ENCODE results near the gene PRKCZ.

PRKCZ gene

DNA sequence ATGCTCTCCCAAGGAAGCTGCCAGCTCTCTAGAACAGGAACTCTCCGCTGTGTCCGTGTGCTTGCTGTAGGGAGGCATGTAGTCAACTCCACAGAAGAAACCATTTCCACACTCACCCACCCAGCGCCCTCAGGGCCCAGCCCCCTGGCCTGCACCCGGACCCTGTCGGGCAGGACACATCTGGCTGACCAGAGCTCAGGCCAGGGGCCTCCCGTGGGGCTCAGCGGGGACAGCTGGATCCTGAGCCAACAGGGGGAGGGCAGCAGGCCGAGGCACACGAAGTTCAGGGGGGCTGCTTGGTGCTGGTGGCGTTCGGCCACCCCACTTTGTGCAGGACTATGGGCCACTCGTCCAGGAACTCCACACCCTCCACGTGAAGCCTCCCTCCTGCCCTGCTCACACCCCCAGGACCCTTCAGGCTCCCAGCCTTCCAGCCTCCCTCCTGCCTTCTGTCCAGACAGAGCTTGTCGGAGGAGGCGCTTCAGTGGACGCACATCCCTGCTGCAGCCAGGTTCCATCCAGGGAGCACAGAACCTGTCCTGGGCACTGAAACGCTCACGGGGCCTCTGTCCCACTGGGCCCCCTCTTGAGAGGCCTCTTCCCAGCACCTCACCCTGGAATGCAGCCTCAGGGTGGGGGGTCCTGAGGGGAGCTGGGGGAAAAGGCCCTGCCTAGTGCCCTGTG lies 159.3 kb downstream of the PRKCZ start:
- no peak for DNase-seq (ENCODE audit: low spot score)

DNA sequence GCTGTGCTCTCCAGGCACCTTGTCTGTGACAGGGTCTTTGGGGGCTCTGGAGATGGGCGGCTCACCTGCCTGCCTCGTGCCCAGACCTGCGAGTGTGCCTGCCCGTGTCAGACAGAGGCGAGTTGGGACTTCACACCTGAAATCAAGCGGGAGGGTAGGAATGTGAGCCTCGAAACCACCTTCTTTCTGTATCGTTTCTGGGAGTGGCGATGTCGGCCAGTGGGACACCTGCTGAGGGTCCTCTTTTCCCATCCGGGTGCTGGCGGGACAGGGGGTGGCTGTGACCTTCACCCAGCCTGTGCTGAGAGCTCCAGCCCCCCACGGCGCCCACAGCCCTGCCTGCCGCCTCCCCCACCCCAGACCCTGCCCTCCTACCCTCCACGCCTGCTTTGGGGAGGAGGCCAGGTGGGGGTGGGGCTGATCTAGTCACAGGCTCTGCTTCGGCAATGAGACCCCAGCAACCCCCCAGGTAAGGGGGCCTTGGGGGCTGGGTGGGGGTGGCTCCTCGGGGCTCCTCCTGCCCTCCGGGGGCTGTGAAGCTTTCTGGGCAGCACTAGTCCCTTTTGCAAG lies 160.0 kb downstream of the PRKCZ start:
- no peak for DNase-seq (ENCODE audit: low spot score)

DNA sequence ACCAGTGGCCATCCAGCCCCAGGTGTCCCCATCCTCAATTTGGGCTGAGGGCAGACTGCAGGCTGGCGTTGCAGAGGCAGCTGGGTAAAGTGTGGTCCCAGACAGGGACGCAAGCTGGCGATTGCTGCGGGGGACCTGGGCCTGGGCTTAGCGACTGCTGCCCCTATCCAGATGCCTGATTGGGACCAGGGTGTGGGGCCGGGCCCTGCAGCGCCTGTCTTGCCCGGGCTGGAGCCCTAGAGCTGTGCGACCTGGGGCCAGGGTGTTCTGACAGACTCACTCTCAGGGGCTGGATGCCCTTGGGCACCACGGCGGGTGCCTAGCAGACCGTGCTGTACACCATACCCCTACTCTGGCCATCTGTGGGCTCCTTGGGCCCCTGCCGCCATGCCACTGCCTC lies 160.6 kb downstream of the PRKCZ start:
- no peak for DNase-seq (ENCODE audit: low spot score)

DNA sequence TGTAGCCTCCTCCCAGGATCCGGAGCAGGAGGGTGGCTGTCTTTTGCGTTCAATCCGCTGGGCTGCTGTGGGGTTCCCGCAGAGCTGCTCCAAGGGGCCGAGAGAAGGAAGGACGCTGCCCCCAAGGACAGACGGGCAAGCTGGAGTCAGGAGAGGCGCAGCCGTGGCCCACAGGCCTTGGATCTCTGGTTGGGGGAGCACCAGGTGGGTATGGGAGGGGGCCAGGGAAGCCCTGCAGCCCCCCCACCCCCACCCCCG lies 162.0 kb downstream of the PRKCZ start:
- no peak for DNase-seq (ENCODE audit: low spot score)

DNA sequence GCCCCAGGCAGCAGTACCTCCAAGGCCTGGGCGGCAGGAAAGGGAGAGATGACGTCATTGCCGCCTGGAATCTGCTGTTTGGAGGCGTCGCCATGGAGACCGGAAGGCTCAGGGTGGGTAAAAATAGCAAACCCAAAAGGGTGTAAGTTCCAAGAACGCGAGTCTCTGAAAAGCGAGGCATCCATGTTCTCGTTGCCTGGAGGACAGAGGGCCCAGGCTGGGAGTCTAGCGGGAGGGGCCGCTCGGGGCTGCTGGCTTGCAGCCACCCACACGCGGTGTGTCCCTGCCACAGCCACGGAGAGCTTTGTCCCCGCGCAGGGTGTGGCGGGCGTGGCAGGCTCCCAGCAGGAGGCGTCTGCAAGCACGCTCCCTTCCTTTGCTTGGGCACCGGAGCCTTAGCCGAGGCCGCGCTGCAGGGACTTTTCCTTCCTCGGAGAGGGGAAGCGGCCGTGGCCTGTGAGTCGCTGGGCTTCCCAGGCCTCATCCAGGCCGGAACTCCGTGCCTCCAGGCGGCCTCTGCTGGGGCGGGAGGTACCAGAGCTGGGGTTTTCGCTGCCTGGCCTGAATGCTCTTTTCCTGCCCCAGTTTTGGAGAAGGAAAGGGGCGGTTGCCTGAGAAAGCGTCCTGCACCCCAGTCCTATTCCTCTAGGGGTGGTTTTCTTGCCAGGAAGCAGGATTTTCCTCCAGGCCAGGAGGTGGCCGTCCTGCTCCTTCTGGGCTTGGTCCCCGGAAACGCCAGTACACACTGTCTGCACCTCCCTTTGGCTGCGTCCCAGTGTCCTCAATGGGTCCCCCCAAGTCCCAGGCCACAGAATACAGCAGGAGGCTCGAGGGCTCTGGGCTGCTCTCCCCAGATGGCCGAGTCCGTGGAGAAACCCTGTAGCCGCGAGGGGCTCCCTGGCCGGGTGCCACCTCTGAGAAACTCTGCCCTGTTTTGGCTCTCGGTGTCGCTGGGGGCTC lies 162.6 kb downstream of the PRKCZ start:
- DNase-seq (ENCODE audit: low spot score): no peak

DNA sequence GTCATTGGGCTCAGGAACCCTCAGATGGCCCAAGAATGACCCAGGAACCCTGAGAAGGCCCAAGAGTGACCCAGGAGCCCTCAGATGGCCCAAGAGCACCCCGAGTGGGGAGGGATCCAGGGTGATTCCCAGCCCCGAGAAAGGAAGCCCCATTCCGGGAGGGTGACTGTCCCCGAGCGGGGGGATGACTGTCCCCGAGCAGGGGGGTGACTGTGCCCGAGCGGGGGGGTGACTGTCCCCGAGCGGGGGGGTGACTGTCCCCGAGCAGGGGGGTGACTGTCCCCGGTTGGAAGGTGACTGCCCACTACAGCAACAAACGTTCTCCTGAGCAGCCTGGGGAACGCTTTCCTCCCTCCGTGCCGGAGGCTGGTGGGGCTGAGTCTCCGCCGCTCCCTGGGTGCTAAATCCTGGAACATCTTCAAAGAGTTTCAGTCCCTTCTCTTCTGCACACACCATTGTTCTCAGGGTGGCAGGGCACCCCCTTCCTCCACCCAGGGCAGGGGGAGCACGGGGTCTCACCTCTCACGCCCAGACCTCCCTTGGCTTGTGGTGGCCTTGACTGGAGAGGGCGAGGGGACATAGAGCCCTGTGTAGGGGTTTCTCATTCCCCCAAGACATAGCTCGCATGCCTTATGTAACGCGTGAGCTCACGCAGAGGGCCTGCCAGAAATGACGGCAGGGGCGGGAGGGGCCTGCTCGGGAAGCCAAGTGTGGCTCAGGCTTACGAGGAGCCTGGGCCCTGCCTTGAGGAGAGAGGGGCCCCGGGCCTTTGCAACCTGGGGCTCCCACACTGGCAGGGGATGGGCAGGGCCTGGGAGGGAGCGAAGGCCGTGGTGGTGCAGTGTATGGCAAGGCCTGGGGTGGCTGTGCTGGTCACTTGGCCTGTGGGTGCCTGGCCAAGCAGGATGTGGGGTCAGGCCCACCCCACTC lies 163.6 kb downstream of the PRKCZ start:
- DNase-seq (ENCODE audit: low spot score): no peak

DNA sequence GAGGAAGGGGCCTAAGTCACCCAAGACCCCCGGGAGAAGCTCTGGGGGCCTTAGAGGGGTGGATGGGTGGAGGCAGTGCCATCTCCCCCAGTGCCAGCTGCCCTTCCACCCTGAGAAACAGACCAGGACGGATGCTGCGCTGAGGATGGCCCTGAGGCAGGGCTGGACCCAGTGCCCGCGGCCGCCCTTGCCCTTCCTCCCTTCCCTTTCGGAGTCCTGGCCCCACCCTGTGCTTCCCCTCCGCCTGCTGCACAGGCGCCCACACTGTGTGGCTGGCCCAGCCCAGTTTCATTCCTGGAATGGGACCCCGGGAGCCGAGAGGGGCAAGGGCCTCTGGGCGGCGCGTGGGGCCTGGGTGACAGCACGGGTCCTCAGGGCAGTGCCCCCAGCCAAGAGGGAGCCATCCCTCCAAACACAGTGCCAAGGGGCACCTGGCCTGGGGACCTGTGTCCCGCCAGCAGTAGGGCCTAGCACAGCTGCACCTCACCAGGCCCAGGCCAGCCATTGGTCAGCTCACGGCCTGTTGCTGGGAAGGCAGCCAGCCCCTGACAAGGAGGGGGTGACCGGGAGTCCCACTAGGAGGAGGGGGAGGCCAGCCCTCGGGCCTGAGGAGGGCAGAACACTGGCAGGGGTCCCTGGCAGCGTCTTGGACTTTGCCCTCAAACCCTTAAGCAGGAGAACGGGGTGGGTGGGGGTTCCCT lies 164.5 kb downstream of the PRKCZ start:
- no peak for DNase-seq (ENCODE audit: low spot score)

DNA sequence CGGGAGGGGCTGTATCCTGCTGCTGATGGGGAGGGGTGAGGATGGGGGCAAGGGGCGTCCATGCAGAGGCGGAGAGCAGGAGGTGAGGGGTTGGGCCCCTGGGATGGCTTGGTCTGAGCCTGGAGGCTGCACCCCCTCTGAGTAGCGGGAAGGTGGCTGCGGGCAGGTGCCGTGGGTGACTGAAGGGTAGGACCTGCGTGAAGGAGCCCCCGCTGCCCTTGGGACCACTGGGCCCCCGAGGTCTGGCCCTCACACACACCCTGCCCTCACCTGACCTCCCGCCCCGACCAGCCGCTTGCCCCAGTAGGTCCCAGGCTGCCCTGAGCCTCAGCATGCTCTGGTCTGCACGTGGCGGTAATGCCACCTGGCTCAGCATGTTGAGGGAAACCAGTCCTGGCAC lies 165.1 kb downstream of the PRKCZ start:
- DNase-seq (ENCODE audit: low spot score): no peak

DNA sequence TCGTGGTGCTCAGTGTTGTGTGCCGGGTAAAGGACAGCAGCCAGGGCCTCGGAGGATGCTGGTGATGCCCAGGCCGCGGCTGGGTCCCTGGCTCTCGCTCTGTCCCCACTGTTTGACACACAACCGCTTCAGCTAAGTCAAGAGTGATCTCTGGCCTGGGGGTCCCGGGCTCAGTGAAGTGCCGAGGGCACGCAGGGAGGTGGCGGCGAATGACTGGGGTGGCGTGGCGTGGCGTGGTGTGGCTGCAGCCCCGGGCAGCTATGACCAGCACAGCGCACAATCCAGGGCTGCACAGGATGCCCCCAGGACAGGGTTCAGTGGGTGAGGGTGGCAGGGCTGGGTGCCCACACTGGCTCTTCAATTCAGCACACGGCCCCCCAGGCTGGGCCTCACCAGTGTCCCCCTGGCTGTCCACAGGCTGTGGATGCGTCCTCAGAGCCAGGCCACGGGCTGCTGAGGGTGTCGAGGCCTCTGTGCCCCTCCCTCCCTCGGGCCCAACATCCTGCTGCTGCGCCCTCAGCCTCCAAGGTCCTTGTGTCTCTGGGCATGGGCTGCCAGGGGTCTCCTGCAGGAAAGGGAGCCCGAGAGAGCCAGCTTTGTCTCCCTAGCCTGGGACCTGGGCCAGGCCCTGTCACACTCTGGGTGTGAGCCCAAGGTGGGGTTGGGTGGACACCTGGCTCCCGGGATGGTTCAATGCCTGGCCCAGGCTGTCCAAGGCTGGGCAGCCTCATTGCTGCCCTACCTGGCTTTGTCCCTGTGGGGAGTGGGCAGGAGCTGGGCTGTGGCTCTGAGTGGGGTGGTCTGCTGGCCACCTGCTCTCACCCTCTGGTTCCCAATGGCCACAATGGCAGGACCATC lies 165.9 kb downstream of the PRKCZ start:
- DNase-seq (ENCODE audit: low spot score): no peak

DNA sequence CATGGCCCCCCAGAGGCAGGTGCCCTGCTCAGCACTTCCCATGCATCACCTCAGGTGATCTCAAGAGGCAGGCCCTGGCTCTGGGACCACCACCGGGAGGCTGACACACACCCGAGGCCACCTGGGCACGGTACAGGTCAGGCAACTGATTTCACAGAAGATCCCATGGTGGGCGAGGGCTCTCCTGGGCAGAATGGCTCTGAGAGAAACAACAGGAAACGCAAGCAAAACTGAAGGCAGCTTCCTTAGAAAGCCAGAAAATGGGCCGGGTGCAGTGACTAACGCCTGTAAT lies 166.5 kb downstream of the PRKCZ start:
- no peak for DNase-seq (ENCODE audit: low spot score)

DNA sequence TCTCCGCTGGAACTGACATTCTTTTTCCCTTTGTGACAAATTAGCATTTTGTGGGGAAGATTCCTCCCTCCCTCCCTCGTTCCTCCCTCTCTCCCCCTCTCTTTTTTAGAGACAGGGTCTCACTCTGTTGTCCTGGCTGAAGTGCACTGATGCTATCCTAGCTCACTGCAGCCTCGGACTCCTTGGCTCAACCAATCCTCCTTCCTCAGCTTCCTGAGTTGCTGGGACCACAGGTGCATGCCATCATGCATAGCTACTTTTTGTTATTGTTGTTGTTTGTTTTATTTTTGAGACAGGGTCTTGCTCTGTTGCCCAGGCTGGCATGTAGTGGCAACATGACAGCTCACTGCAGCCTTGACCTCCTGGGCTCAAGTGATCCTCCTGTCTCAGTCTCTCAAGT lies 171.1 kb downstream of the PRKCZ start:
- no peak for DNase-seq (ENCODE audit: low spot score)

DNA sequence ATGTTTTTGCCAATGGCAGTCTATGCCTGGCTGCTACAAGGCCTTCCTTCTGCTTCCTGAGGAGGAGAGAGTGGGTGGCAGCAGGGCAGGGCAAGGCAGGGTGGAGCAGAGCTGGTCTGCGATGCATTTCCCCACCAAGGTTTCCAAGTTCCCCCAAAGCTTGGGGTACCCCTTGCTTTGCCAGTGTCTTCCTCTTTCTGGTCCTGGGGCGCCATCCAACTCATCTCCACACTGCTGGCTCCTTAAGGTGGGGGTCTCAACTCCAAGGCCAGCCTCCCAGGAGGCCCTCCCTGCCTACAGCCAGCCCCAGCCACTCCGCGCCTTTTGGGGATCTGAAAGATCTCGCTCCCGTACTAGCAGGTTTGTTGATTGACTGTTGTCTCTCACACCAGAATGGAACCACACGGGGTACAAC lies 174.0 kb downstream of the PRKCZ start:
- no peak for DNase-seq (ENCODE audit: low spot score)

DNA sequence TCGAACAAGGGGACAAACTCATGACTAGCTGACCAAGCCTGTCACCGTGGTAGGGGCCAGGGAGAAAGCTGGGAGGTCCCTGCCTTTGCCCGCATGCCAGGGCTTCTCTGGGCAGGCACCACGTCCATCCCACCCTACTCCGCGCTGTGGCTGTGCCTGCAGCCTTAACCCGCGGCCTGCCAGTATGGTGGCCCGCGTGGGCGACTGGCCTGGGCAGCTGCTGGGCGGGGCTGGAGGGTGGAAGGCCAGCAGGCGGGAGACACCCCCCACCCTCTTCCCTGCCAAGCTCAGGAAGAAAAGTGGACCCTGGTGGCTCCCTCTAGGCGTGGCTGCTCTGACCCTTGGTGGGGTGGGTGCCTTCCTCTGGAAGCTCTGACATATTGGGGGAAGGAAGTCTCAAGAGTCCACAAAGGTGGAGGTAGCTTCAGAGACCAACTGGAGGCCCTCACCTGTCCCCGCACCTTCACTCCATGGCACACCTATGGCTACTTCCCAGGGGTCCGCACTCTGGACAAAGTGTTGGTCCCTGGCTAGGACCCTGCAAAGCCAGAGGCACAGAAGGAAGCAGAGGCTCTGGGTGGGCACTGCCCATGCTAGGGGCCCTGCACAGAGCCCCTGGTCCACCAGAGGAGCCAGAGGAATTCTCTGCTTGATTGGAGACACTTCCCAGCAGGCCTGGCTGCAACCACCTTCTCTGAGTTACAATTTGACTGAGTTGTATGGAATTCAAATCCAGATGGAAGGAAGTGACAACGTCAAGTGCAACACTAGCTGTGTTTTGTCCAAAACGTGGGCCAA lies 174.6 kb downstream of the PRKCZ start:
- no peak for DNase-seq (ENCODE audit: low spot score)

DNA sequence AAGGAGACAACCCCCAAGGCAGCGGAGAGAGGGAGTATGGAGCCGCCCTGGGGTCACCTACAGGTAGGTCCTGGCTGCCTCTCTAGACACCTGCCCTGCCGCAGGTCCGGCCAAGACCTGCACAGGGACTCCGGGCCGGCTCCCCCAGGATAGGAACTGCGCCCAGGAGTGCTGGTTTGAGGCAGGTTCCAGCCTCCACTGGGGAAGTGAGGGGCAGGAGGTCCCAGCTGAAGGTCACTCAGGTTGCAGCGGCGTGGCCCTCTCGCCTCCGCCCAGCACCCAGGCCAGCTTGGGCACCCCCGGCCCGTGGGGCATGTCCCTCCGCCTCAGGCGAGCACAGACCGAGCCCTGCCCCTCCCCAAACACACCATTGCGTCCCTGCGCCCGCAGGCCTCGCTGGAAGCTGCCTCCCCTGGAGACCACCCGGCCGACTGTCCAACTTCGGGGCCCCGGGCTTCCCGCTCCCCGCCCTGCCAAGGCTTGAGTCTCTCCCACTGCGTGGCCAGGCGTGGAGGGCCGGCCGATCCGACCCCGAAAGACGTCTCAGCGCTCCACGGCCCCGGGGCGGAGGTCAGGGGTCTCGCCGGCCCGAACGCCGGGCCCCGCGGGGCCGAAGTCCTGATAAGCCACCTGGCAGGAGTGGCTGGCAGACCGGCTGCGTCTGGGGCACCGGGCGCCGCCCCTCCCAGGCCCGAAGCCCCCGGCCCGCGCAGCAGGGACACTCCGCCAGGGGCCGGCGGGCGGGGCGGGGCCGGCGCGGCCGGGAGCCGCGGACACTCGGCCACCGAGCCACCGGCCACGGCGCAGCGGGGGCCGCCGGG lies 176.5 kb downstream of the PRKCZ start:
- no peak for DNase-seq (ENCODE audit: low spot score)

DNA sequence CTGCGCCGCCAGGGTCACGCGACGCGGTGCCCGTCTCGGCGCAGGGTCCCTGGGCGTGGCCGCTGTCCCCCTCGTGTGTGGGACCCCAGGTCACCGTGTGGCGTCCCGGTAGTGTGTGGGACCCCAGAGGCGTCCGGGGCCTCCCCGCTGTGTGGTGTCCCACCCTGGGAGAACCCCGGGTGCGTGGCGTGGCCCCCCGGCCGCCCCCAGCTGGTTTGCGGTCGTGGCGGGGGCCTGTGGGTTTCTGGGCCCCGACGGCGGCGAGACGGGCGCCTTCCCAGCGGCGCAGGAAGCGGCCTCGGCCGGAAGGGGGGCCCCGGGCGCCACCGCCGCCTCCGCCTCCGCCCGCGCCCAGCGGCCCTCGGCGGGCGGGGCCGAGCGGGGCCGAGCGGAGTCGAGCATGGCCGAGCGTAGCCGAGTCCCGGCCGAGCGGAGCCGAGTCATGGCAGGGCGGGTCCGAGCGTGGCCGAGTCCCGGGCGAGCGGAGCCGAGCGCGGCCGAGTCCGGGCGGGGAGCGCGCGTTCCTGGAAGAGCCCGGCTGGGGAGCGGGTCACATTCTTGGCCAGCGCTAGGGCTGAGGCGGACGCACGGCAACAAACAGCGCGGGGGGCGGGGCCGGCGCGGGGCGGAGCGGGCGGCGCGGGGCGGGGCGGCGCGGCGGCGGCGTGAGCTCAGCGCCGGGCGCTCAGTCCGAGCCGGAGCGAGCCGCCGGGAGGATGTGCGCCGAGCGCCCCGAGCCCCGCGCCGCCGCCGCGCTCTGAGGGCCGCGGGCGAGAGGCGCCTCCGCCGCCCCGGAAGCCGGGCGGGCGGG lies 177.3 kb downstream of the PRKCZ start:
- DNase-seq (ENCODE audit: low spot score): peak; percentile 98

DNA sequence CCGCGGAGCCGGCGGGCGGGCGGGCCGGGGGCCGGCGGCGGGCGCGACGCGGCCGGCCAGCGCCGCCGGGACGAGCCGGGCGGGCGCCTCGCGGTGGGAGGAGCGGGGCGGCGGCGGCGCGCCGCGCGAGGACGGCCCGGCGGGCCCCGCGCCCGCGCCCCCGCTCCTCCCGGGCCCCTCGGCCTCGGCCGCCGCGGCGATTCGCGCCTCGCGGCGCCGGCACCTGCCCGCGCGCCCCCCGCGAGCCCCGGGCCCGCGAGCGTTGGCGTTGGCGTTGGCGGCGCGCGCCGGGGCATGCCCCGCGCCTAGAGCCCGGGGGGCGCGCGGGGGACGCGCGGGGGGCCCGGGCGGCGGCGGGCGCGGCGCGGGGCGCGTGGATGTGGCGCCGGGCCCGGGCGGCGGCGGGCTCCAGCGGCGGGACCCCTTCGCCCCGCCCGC lies 178.0 kb downstream of the PRKCZ start, which contains the start of gene SKI:
TSS of gene SKI (plus strand) at position 163 of the 438 bp plus-strand sequence. CDS start 448 bp downstream, outside the sequence.
- no peak for DNase-seq (ENCODE audit: low spot score)

DNA sequence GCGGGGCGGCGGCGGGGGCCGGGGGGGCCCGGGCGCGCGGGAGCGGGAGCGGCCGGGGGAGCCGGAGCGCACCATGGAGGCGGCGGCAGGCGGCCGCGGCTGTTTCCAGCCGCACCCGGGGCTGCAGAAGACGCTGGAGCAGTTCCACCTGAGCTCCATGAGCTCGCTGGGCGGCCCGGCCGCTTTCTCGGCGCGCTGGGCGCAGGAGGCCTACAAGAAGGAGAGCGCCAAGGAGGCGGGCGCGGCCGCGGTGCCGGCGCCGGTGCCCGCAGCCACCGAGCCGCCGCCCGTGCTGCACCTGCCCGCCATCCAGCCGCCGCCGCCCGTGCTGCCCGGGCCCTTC lies 178.5 kb downstream of the PRKCZ start:
- DNase-seq (ENCODE audit: low spot score): peak; percentile 58
